Stimulated activated CD4-positive, alpha-beta T cell treated with anti-CD3 and anti-CD28 coated beads, Interleukin-1b, Interleukin-23, amount 100 ng/mL, for 1 hour (primary cell): ENCODE measurements around the gene CDH5.

Experiments used
- DNase-seq, 2 donors: peaks; one replicate each; pipeline ENCODE4 v3.0.0-alpha.2; 2020; ENCODE audit warnings: low read depth in 2 of 2

The CDH5 gene

GRCh38 chr16:66416939-66417700 is 50.6 kb downstream of the CDH5 start:
- no peak for DNase-seq

DNA sequence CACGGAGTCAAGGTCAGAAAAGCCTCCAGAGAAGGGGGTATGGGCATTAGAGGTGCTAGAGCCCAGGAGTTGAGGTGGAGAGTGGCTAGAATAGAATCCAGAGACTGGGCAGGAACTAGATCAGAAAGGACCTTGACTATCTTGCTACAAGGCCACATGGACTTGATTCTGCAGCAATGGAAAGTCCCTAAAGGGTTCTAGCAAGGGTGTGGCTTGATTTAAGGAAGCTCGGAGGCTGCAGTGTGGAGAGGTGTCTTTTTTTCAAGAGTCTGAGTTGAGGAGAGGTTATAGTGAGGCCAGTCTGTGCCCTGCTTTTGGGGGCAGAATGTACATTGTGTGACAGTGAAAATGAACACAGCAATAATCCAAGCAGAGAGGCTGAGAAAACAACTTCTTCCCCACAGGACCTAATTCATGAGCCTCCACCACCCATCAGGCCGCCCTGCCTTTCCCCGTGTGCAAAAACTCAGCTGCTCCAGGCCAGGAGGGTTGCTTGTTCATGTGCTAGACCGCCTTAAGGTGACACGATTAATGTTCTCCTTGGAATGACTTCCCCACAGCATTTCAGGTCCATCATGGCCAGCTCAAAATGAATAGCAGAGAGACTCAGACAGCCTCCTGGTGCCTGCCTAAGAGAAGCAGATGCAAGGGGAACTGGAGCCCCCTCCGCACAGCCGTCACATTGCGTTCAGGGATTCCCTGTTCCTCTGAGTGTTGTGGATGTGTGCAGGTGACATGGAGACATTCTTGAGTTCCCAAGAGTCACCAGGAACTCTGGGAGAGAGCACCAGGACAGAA is 51.9 kb downstream of the CDH5 start:
- DNase-seq = no peak

DNA sequence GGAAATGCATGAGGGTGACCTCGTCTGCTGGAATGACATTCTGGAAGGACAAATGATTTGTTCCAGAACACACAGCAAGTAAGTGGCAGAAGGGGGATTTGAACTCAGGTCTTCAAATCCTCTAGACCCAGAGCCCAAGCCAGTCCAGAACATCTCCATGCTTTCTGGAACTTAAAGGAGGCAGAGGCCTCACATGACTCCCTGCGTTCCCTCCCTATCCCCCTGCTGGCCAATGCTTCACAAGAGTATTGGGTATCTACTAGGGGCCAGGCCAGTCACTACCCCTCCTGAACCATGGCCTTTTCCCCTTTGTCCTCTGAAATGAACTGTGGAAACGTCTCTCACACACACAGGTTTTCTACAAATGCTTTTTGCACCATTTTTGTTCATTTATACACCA is 53.0 kb downstream of the CDH5 start:
- DNase-seq = no peak

GRCh38 chr16:66420396-66420795 is 53.9 kb downstream of the CDH5 start:
- DNase-seq = no peak

- DNase-seq = no peak
These were observed 55.4 kb downstream of the CDH5 start for GRCh38 chr16:66421891-66422290.

GRCh38 chr16:66422366-66422765 is 55.9 kb downstream of the CDH5 start:
- no peak for DNase-seq

- no peak for DNase-seq
These were observed 56.7 kb downstream of the CDH5 start for GRCh38 chr16:66423177-66423576.

GRCh38 chr16:66425651-66426050 is 59.2 kb downstream of the CDH5 start:
- no peak for DNase-seq

- no peak for DNase-seq
These were observed 59.9 kb downstream of the CDH5 start for GRCh38 chr16:66426112-66427035.

DNA sequence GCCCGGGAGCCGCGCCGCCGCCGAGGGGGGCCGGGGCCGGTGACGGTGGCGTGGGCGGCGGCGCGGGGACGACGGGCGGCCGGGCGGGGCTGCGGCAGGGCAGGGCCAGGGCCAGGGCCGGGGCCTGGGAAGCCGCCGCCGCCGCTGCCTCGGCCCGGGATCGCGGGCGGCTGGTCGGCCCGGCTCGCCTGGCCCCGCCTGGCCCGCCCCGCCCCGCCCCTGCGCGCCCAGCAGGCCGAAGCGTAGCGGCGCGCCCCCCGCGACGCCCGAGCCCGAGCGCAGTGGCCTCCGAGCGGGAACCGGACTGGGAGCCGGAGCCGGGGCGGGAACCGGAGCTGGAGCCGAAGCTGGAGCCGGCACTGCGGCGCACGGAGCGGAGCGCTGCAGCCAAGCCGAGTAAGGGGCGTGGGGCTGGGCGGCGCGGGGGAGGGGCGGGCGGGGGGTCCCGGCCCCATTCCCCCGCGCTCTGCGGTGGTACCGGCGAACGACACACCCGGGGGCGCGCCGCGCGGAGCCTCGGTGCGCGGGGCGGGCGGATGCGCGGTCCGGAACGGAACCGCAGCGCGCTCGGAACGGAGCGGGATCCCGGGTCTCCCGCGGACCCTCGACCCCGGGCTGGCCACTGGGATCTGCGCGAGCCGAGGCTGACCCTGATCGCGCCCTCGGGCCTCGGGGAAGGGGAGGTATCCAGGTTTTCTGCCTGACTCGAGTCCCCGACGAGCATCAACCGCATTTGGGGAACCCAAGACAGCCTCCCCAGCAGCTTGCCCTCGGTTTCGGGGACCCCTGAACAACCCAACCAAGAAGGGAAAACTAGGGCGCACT is 60.8 kb downstream of the CDH5 start, which contains the start of gene BEAN1:
Gene BEAN1, plus strand, starts transcription at position 260 of the 825 bp plus-strand sequence. CDS start 10,382 bp downstream, outside the sequence.
- DNase-seq = no peak

- no peak for DNase-seq
These were observed 61.6 kb downstream of the CDH5 start for GRCh38 chr16:66427871-66428681.

DNA sequence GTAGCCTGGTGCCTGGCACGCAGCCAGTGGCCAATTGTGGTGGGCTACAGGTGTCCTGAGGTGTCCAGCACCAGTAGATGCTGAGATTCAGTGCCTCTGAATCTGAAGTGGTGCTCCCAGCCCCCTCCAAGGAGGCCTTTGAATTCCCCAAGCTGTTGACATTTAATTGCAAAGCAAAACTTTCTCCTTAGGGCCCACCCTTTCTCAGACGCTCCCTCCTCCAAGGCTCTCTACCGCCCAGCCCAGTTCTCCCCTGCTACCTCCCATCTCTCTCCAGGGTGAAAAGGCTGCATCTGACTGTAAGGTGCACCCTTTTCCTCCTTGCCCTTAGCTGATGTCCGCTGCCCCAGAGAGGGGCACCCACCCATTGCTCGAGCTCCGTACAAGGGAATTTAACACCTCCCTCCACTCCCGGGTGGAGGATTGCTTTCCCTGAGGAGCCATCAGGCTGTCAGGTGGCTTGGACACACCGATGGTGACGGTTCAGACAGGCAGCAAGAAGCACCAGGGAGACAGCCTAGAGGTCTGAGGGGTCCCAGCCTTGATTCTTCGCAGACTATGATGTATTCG is 62.3 kb downstream of the CDH5 start:
- no peak for DNase-seq

DNA sequence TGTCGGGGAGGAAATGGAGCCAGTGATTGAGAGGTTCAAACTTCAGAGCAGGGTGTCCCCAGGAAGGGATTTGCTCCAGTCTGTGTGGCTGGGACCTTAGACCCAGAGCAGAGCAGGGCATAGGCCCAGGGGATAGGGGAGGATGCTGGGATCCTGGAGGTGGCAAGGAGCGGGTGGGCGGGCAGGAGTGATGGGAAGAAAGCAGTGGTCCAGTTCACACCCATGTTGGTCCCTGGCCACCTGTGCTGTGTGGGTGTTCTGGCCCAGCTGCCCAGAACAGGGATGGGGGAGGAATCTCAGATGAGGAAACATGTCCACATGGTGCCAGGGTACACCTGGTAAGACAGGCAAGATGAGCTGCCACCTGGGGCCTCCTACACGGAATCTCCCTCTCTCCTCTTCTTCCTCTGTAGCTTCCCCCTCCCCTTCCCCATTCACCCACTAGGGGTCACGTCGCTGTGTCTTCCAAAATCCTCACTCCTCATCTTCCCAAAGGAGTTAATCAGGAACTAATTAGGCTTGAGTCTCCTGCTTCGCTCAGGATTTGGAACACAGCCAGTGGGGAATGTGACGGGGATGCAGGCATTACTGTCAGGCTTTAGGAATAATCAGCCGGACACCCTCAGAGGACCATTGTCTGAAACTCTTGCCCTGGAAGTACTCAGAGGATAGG is 62.9 kb downstream of the CDH5 start:
- DNase-seq = no peak

DNA sequence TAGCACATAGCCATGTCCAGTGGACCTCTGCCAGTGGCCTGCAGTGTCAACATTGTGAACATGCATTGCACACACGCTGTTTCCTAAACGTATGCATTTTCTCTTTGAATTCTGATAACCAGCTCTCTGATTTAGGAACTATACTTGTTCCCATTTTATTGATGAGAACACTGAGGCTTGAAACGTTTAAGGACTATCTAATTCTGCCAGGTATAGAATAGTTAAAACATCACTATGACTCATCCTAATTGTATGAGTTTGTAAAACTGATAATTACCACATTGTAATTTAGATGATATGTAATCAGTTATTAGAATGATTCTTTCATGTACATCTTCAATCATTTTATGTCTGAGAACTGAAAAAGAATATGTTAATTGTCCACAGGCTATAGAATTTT is 63.7 kb downstream of the CDH5 start:
- no peak for DNase-seq

DNA sequence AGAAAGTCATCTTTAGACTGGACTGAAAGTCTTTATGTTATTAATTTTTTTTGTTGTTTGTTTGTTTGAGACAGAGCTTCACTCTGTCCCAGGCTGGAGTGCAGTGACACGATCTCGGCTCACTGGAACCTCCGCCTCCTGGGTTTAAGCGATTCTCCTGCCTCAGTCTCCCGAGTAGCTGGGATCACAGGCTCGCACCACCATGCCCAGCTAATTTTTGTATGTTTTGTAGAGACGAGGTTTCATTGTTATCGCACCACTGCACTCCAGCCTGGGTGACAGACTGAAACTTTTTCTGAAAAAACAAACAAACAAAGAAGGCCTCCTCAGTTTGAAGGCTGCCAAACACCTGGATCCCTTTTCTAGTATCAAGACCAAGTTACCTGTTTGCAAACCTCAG is 65.3 kb downstream of the CDH5 start:
- DNase-seq = no peak

DNA sequence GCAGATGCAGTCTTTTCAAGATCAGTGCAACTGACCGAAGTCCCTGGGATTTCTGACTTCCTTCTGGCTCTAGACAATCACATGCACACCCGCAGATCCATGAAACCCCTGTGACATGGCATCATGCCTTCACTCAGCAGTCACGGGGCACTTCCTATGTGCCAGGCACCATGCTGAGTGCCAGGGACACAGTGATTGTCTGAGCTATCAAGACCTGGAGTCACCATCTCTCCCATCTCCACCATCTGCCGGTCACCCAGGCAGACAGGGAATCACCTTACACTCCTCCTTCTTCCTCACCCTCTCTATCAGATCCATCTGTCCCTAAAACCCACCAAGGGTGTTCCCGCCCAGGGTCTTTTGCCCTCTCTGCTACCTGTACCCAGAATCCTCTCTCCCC is 65.9 kb downstream of the CDH5 start:
- DNase-seq = no peak

DNA sequence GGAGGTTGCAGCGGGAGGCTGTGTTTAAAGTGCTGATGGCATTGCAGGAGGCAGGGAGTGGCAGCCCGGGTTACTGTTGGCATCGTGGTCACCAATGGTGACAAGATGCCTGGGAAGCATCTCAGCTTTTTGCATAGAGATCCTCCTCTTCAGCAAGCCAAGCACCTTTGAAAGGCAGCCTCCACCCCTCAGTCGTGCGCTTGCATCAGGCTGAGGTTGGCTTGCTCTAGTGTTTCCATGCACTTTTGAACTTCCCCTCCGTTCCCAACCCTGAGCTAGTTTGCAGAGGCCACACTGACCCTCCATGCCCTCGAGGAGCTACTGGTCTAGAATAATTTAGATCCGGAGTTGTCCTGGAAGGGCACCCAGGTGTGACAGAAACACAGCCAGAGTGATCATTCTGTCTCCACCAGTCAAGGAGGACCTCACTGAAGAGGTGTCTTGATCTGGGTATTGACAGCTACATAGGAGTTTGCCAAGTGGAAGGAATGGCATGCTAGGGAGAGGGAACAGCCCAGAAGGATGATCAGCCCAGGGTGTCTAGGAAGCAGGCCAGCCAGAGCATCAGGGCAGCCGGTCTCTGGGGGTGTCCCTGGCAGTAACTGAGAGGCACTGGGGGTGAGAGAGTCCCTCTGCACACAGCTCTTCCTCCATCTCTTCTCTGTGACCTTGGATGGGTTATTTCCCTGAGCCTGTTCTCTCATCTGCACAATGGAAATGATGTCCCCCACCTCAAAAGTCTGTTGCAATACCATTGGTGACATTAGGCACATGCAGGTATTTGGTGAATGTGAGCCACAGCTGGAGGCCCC is 68.3 kb downstream of the CDH5 start:
- DNase-seq = no peak

DNA sequence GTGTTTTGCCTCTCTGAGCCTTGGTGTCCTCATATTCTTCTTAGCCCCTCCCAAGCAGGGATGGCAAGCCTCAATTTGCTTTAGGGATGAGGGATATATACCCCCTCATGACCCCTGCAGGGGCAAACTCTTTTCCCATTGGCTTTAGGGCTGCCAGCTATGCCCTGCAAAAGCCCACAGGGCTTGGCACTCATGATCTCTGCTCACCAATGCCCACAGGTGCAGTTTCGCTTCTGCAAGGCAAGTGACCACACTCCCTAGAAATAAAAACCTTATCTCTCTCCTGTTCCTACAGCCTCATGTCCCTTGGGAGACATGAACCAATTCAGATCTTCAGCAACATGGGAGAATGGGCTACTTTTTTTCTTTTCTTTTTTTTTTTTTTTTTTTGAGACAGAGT is 69.4 kb downstream of the CDH5 start:
- DNase-seq = no peak
